K562 (cell line): ENCODE measurements around the gene SERPINE2. TPM values are rescaled to one million over a fixed set of nuclear protein-coding genes. Genes with fewer than 3 reads are reported as not detected.

ENCODE experiments used
- ARID2 ChIP-seq: fragments of 450-650 bp; IDR thresholded peaks from 2 replicates; pipeline ENCODE4 v1.6.1; 2017; ENCODE audit warnings: antibody characterized with exemption, mild to moderate bottlenecking
- CBX2 ChIP-seq: fragments of 200-600 bp; sonication (generic); IDR thresholded peaks from one replicate; pipeline ENCODE4 v1.6.1; 2012; ENCODE audit warnings: mild to moderate bottlenecking, low read length, inconsistent platforms; ENCODE audit not compliant: insufficient read depth, poor library complexity, severe bottlenecking
- ELF2 ChIP-seq: fragments of 250-450 bp; sonication (Bioruptor Pico); IDR thresholded peaks from 2 replicates; pipeline ENCODE4 v1.5.0; 2021; ENCODE audit warnings: mild to moderate bottlenecking
- GTF2E2 ChIP-seq: fragments of 200-800 bp; sonication (Bioruptor generic); IDR thresholded peaks from 2 replicates; pipeline ENCODE4 v1.6.1; 2016; ENCODE audit warnings: missing genetic modification characterization, missing compliant biosample characterization
- HSF4 ChIP-seq: fragments of 250-450 bp; sonication (Bioruptor Pico); IDR thresholded peaks from 2 replicates; pipeline ENCODE4 v2.1.2; 2022; ENCODE audit warnings: mild to moderate bottlenecking, moderate library complexity, borderline replicate concordance
- MAZ ChIP-seq, 2 experiments: fragments of 450-650 bp in 1 of 2; sonication (generic) in 1 of 2; formaldehyde crosslinking; IDR thresholded peaks in 1 of 2; conservative IDR thresholded peaks in 1 of 2; 2 replicates each; pipeline versions ENCODE4 v1.4.0 to v1.5.0; 2020; ENCODE audit warnings: mild to moderate bottlenecking in 1 of 2, missing genetic modification reagents in 1 of 2
- NCOA2 ChIP-seq, 2 experiments: fragments of 450-650 bp; IDR thresholded peaks; 2 replicates each; pipeline ENCODE4 v1.6.1; 2018; ENCODE audit warnings: mild to moderate bottlenecking in 2 of 2, moderate library complexity in 1 of 2; ENCODE audit not compliant: partially characterized antibody in 2 of 2
- POLR2AphosphoS2 ChIP-seq: IDR thresholded peaks from 2 replicates; pipeline ENCODE4 v1.6.1; 2012; ENCODE audit warnings: low read length, improper control_type of control experiment
- SMAD3 ChIP-seq: fragments of 450-650 bp; formaldehyde crosslinking; conservative IDR thresholded peaks from 2 replicates; pipeline ENCODE4 v1.4.0; 2020; ENCODE audit warnings: mild to moderate bottlenecking
- TEAD4 ChIP-seq, 2 experiments: sonication (generic) in 1 of 2; formaldehyde crosslinking in 1 of 2; IDR thresholded peaks; 2 replicates each; pipeline versions ENCODE4 v1.6.1 to v1.8.0; 2012 to 2022; ENCODE audit warnings: borderline replicate concordance in 1 of 2, inconsistent platforms in 1 of 2, low read length in 1 of 2, mild to moderate bottlenecking in 1 of 2, missing genetic modification reagents in 1 of 2
- ZNF212 ChIP-seq: fragments of 450-650 bp; formaldehyde crosslinking; IDR thresholded peaks from 2 replicates; pipeline ENCODE4 v1.4.0; 2020; ENCODE audit warnings: mild to moderate bottlenecking
- ZNF274 ChIP-seq: IDR thresholded peaks from 2 replicates; pipeline ENCODE4 v1.6.1; 2011; ENCODE audit warnings: low read depth, mild to moderate bottlenecking, low read length, moderate library complexity, borderline replicate concordance
- ZSCAN29 ChIP-seq: fragments of 450-650 bp; IDR thresholded peaks from 2 replicates; pipeline ENCODE4 v1.6.1; 2017
- polyA plus RNA-seq, 8 experiments: library from polyadenylated mRNA; depleted of rRNA in 4 of 8; stranded (reverse) in 5 of 8; unstranded in 3 of 8; fragments of >200 nt; fragmentation: Nextera tagmentation in 2 of 8; fragmentation: Illumina TruSeq in 1 of 8; extraction: Ambion mirVana in 2 of 8; extraction: Trizol in 1 of 8; gene quantifications; 2 replicates each; pipeline versions ENCODE4 v1.2.1 to v1.2.3, GENCODE V29; 2011 to 2014; ENCODE audit warnings: inconsistent platforms in 1 of 8, missing spikeins in 1 of 8
- total RNA-seq, 7 experiments: library from RNA; depleted of rRNA in 6 of 7; stranded (reverse); fragments of >200 nt in 6 of 7; fragmentation: Illumina TruSeq in 2 of 7; extraction: Trizol in 2 of 7; gene quantifications; 2 replicates each; pipeline versions ENCODE4 v1.2.1 to v1.2.3, GENCODE V29; 2011 to 2021; ENCODE audit warnings: low replicate concordance in 1 of 7
- TF ChIP-seq, protein P1 (sequence below): fragments of 150-350 bp; conservative IDR thresholded peaks from 2 replicates; pipeline ENCODE4 v1.6.1; 2014; ENCODE audit warnings: low read length
- TF ChIP-seq, protein P2 (sequence below): sonication (generic); formaldehyde crosslinking; IDR thresholded peaks from 2 replicates; pipeline ENCODE4 v1.8.1; 2023; ENCODE audit warnings: mild to moderate bottlenecking, missing genetic modification reagents, moderate library complexity
- TF ChIP-seq, protein P3 (sequence below): sonication (generic); formaldehyde crosslinking; IDR thresholded peaks from 2 replicates; pipeline ENCODE4 v1.9.0; 2022; ENCODE audit warnings: mild to moderate bottlenecking, missing genetic modification reagents
- TF ChIP-seq, protein P4 (sequence below): IDR thresholded peaks from 3 replicates; pipeline ENCODE4 v1.6.1; 2011; ENCODE audit warnings: borderline replicate concordance, mild to moderate bottlenecking, moderate library complexity; ENCODE audit not compliant: insufficient read length; ENCODE audit errors: extremely low read depth
- TF ChIP-seq, protein P5 (sequence below): sonication (generic); formaldehyde crosslinking; IDR thresholded peaks from 2 replicates; pipeline ENCODE4 v1.8.0; 2022; ENCODE audit warnings: missing genetic modification reagents, mild to moderate bottlenecking, moderate library complexity, borderline replicate concordance

Gene SERPINE2
- total and polyA plus RNA-seq, 9 of the 15 experiments (the other 6 are each of a cell fraction or from before 2014, with no cell fraction given), result 0.03 to 0.16 (median 0.13) TPM; not detected in 6

DNA sequence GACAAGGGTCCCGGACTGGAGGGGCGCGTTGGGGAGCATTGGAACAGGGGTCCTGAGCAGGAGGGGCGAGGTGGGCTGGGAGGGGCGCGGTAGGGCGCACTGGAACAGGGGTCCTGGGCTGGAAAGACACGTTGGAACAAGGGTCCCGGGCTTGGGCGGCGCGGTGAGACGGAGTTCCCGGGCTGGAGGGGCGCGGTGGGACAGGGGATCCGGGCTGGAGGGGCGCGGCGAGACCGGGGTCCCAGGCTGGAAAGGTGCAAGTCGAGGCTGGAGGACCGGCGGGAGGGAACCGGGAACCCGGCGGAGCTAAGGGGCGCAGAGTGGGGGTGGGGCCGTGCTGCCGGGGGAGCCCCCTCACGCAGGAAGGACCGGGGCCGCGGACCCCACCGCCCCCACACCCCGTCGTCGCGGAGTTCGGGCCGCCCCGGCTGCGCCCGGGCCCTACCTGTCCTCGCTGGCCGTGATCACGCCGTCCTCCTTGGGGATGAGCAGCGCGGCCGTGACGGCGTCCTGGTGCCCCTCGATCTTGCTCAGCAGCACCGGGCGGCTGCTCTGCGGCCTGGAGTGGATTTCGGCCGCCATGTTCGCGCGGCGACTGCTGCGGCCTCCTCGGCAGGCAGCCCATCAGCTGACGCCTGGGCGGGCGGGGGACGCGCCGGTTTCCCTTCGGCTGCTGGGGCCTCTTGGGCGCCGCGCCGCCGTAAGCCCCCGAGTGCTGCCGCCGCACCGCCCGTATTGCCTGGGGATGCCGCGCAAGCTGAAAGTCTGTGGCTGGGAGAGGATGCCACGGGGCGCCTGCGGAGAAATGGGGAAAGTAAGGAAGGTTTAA, 94.2 kb downstream of the SERPINE2 start, which contains the start of gene WDFY1 (continued):
- TF ChIP-seq HSF4 (CRISPR knock-in tag) (no peak), ZNF274 (no peak), TEAD4 (IDR thresholded peaks at IDR 0.05; ENCODE audit: low read length) (no peak), TEAD4 (CRISPR knock-in tag; IDR thresholded peaks at IDR 0.05; ENCODE audit: borderline replicate concordance) (no peak), POLR2AphosphoS2 (no peak), ELF2 (no peak), ZSCAN29 (no peak), SMAD3 (no peak), CBX2 (no peak), MAZ (CRISPR knock-in tag; conservative IDR thresholded peaks at IDR 0.05 in 1 of 2, IDR thresholded peaks at IDR 0.05 in 1 of 2) (peak; percentile 89 to 91), ARID2 (no peak), ZNF212 (CRISPR knock-in tag) (no peak), NCOA2 (IDR thresholded peaks at IDR 0.05; ENCODE audit: partially characterized antibody in 2 of 2) (no peak), GTF2E2 (tag) (no peak)
- TF ChIP-seq, protein P1, sequence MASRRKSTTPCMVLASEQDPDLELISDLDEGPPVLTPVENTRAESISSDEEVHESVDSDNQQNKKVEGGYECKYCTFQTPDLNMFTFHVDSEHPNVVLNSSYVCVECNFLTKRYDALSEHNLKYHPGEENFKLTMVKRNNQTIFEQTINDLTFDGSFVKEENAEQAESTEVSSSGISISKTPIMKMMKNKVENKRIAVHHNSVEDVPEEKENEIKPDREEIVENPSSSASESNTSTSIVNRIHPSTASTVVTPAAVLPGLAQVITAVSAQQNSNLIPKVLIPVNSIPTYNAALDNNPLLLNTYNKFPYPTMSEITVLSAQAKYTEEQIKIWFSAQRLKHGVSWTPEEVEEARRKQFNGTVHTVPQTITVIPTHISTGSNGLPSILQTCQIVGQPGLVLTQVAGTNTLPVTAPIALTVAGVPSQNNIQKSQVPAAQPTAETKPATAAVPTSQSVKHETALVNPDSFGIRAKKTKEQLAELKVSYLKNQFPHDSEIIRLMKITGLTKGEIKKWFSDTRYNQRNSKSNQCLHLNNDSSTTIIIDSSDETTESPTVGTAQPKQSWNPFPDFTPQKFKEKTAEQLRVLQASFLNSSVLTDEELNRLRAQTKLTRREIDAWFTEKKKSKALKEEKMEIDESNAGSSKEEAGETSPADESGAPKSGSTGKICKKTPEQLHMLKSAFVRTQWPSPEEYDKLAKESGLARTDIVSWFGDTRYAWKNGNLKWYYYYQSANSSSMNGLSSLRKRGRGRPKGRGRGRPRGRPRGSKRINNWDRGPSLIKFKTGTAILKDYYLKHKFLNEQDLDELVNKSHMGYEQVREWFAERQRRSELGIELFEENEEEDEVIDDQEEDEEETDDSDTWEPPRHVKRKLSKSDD, result peak; percentile 61; the same call in 1 of the 2 replicates
- TF ChIP-seq, protein P2, sequence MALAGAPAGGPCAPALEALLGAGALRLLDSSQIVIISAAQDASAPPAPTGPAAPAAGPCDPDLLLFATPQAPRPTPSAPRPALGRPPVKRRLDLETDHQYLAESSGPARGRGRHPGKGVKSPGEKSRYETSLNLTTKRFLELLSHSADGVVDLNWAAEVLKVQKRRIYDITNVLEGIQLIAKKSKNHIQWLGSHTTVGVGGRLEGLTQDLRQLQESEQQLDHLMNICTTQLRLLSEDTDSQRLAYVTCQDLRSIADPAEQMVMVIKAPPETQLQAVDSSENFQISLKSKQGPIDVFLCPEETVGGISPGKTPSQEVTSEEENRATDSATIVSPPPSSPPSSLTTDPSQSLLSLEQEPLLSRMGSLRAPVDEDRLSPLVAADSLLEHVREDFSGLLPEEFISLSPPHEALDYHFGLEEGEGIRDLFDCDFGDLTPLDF (CRISPR knock-in tag), result no peak
- TF ChIP-seq, protein P3, sequence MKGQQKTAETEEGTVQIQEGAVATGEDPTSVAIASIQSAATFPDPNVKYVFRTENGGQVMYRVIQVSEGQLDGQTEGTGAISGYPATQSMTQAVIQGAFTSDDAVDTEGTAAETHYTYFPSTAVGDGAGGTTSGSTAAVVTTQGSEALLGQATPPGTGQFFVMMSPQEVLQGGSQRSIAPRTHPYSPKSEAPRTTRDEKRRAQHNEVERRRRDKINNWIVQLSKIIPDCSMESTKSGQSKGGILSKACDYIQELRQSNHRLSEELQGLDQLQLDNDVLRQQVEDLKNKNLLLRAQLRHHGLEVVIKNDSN (CRISPR knock-in tag), result peak; percentile 74
- TF ChIP-seq, protein P4, sequence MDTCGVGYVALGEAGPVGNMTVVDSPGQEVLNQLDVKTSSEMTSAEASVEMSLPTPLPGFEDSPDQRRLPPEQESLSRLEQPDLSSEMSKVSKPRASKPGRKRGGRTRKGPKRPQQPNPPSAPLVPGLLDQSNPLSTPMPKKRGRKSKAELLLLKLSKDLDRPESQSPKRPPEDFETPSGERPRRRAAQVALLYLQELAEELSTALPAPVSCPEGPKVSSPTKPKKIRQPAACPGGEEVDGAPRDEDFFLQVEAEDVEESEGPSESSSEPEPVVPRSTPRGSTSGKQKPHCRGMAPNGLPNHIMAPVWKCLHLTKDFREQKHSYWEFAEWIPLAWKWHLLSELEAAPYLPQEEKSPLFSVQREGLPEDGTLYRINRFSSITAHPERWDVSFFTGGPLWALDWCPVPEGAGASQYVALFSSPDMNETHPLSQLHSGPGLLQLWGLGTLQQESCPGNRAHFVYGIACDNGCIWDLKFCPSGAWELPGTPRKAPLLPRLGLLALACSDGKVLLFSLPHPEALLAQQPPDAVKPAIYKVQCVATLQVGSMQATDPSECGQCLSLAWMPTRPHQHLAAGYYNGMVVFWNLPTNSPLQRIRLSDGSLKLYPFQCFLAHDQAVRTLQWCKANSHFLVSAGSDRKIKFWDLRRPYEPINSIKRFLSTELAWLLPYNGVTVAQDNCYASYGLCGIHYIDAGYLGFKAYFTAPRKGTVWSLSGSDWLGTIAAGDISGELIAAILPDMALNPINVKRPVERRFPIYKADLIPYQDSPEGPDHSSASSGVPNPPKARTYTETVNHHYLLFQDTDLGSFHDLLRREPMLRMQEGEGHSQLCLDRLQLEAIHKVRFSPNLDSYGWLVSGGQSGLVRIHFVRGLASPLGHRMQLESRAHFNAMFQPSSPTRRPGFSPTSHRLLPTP, result no peak
- TF ChIP-seq, protein P5, sequence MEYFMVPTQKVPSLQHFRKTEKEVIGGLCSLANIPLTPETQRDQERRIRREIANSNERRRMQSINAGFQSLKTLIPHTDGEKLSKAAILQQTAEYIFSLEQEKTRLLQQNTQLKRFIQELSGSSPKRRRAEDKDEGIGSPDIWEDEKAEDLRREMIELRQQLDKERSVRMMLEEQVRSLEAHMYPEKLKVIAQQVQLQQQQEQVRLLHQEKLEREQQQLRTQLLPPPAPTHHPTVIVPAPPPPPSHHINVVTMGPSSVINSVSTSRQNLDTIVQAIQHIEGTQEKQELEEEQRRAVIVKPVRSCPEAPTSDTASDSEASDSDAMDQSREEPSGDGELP (CRISPR knock-in tag), result peak; percentile 100
